Stimulated activated naive CD4-positive, alpha-beta T cell treated with Interleukin-2 at 50 U/mL for 16 hours (primary cell): Measurements from ENCODE around the gene MRPL39.

Experiments
- DNase-seq: peaks from one replicate; lab custom pipeline; 2025; lab: John Stamatoyannopoulos, UW

MRPL39 gene

DNA sequence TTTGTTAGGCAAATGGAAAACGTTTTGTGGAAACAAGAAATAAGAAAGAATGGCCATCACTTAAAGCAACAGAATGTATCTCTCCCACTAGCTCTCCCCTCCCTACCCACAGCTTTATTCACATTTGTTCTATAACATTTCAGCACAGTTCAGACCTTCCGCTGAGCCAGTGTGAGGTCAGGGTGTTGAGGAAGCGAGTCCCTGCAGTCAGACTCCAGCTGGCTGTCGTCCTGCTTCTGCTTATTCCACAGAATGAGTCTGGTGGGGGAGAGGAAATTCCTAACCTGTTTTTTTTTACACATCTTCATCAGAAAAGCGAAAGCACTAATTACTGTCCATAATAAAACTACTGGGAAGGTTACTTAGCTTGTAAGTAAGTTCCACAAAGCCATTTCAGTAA lies 39.0 kb downstream of the MRPL39 start:
- peak; percentile 29 for DNase-seq

DNA sequence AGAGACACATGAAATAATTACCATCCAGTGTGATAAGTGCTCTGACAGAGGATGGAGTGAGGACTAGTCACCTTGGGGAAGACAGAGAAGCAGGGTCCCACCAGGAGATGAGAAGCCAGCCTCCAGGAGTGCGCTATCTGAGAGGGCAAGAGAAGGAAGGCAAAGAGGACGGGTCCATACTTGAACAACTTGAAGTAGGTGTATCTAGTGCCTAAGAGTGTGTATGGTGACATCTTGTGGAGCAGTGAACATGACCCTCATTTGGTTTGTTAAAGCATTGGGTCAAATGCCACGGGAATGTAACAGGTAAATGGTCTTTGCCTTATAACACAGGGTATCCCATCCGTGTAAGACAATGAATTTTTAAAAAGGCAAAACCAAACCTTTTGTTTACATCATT lies 39.8 kb downstream of the MRPL39 start:
- no peak for DNase-seq

DNA sequence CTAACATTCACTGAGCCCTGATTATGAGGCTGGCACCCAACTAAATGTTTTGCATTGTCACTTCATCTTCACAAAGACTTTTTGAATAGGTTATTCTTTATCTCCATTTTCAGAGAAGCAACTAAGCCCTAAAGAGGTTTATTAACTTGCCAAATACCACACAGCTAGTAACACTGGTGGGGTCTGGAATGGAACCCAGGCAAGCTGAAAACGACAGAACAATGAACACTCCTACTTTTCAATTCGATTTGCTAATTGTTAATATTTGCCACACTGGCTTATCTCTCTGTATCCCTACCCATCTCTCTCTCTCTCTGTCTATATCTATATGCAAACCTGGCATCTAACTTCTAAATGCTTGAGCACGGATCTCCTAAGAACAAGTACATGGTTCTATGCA lies 40.6 kb downstream of the MRPL39 start:
- DNase-seq: no peak

DNA sequence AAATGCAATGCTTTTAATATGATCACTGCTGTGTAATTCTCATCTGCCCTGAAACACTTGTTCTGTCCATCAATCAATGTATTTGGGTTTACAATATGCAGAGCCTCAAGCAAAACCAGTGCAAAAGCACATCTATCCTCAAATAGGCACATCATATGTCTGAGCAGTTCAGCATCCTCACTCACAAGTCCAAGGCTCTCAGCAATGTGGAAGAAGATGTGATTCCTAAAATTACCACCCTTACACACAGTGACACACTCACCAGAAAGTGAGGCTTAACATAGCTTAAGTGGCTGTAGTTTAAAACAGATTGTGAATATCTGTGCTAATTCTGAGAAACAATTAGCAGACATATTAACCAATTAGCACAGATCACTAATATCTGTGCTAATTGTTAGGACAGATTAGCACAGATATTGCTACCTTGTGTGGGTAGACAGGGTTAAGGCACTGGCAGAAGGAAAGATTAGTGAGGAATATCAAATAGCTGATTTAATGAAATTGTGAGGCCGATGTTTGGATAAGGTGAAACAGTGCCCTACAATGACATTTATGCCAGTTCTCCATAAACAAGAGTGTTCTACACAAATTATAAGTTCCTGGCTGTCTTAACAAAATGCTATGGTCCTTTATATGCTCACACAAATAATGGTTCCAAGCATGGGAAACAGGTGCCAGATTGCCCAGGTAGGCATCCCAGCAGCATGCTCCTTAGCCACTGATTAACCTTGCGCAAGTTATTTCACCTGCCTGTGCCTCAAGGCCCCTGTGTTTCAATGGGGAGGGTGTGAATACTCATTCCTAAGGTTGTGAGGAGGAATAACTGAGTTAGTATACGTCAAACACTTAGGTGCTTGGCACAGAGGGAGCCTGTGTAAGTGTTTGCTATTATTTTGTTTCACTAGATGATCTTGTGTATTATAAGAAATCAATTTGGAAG lies 41.7 kb downstream of the MRPL39 start:
- DNase-seq: peak; percentile 32

DNA sequence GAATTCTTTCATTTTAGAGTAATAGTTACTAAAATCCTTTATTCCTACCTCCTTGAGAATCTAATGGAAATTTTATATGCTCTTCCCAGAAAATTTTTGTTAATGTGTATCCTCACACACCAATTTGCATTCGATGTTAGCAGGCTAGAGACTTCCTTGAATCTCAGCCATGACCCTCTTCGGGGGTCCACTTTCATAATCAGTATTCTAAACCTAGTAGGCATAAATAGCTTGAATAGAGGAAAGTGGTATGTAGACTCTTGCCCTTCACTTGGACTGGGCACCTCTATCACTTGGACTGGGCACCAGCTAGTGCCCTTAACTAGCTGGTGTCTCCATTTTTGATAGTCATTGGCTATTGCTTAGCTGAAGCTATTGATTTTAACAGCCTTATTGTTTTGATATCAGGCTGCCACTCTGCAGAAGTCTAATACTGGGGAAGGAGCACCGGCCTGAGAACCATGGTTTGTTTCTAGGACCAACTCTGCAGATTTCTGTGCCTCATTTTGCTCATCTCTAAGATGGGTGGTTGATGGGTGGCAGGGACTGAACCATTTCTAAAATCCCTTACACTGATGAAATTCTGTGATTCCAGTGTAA lies 42.8 kb downstream of the MRPL39 start:
- DNase-seq: no peak

DNA sequence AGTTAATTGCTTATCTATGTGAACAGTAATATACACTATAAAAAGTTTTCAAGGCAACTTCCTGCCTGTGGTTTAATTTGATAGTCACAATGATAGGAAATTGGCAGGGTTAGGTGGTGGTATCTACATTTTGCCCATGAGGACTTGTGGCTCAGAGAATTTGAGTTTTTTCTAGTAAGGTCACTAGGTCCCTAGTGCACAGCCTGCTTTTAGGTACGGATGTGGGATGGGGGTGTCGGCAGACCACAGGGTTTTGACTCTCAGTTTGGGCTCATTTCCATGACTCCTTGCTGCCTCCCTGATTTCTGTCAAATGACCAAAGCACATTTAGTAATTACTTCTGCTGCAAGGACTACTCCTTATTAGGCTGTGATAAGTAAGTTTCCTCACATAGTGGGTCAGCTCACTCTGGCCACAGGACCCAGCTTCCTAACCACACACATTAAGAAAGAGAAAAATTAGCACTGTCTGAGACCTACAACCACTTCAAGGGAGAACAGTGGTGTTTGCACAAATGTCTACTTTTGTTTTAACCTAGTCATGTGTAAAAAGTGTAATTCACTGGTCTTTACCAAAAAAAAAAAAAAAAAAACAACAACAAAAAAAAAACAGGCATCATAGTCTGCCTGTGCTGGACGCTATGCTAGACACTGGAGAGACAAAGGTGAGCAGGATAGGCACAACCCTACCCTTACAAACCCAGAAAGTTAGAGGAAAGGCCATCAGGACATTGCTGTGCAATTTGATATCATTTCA lies 43.7 kb downstream of the MRPL39 start:
- peak; percentile 53 for DNase-seq

DNA sequence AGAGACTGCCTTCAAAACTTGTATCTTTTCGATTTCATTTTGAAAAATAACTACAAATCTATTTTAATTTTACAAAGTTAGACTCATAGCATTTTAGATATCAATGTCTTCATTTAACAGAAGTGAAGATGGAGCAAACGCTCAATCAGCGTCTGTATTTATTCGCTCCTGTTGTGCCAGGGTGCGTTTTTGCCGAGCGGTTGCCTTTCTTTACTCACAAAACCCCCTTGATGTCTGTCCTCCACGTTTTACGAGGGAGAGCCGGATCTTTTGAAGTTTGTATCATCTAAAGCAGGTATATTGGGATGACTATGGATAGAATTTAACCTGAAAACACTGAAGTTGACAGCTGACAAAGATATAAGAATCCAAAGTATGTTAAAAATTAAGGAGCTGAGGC lies 44.6 kb downstream of the MRPL39 start:
- no peak for DNase-seq

DNA sequence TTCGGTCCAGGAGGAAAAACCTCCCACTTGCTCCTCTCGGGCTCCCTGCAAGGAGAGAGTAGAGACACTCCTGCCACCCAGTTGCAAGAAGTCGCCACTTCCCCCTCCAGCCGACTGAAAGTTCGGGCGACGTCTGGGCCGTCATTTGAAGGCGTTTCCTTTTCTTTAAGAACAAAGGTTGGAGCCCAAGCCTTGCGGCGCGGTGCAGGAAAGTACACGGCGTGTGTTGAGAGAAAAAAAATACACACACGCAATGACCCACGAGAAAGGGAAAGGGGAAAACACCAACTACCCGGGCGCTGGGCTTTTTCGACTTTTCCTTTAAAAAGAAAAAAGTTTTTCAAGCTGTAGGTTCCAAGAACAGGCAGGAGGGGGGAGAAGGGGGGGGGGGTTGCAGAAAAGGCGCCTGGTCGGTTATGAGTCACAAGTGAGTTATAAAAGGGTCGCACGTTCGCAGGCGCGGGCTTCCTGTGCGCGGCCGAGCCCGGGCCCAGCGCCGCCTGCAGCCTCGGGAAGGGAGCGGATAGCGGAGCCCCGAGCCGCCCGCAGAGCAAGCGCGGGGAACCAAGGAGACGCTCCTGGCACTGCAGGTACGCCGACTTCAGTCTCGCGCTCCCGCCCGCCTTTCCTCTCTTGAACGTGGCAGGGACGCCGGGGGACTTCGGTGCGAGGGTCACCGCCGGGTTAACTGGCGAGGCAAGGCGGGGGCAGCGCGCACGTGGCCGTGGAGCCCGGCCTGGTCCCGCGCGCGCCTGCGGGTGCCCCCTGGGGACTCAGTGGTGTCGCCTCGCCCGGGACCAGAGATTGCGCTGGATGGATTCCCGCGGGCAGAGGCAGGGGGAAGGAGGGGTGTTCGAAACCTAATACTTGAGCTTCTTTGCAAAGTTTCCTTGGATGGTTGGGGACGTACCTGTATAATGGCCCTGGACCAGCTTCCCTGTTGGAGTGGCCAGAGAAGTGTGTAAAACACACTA lies 45.3 kb downstream of the MRPL39 start:
- DNase-seq: peak; percentile 93

DNA sequence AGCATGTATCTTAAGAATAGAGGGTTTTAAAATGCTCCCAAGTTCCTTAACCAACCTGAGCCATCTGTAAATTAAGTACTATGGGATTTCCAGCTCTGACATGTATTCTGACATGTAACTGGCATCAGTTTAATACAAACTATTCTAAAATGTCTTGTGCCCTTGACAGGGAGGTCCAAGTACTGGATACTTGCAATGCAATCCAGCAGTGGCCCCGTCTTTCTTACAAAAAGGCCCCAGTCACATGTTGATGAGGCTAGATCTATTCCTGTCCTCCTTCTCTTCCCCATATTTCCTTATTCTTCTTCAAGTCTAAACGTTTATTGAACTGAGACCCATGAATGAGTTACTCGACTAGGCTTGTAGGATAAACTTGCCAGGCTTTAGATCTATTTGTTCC lies 46.4 kb downstream of the MRPL39 start:
- DNase-seq: no peak

DNA sequence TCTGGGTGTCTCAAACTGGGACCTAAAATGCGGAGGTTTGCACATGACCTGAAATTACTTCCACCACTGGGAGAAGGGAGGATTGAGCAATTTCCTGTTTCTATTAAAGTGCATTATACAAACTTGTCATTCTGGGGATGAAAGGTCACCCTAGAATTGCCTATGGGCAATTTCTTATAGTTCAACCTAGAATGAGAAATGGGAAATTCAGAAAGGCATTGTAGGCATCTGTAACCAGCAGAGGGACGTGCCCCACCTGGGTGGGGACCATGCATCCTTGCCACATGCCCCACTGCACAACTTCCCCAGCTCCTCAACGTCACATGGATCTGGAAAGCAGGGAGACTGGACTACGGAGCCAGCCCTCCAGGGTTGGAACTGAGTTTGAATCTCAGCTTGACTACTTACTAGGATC lies 47.0 kb downstream of the MRPL39 start:
- no peak for DNase-seq

DNA sequence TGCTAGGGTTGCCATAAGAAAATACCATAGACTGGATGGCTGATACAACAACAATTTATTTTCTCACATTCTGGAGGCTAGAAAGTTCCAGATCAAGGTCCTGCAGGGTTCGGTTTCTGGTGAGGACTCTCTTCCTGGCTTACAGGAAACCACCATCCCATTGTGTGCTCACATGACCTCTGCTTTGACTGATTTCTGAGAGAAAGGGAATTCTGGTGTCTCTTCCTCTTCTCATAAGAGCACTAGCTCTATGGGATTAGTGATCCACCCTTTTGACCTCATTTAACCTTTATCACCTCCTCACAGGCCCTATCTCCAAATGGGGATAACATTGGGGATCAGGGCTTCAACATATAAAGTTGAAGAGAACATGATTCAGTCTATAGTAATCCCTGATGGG lies 47.5 kb downstream of the MRPL39 start:
- no peak for DNase-seq

DNA sequence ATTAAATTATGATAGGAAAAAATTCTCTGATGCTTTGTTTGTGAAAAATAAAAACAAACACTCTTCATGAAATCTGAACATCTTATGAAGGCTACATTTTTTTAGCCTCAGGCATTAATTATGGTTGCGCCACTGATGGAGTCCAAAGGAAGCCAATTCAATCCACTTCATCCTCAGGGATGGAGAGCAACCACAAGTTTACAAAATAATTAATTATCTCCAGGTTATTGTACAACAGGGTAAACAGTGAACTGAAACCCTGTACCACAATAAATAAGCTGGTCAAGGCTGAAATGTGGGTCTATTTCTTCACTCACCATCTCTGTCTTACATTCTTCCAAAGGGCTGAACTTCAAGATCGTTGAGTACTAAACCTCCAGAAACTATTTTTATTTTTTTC lies 49.2 kb downstream of the MRPL39 start:
- DNase-seq: no peak

DNA sequence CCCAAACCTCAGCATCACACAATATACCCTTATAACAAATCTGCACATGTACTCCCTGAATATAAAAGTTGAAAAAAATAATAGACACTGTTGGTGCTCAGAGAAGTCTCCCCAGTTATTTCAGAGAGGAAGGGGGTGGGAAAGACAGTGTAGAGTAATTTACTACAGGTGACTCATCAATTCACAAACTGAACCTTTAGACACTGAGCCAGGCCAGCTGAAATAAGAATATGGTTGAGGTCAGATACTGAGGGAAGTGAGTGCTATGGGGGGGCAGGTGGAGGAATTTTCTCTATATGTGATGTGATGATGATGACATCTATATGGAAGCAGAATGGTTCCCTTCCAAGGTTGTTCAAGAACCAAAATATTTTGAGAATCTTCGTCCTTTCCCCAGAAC lies 50.1 kb downstream of the MRPL39 start:
- DNase-seq: no peak

DNA sequence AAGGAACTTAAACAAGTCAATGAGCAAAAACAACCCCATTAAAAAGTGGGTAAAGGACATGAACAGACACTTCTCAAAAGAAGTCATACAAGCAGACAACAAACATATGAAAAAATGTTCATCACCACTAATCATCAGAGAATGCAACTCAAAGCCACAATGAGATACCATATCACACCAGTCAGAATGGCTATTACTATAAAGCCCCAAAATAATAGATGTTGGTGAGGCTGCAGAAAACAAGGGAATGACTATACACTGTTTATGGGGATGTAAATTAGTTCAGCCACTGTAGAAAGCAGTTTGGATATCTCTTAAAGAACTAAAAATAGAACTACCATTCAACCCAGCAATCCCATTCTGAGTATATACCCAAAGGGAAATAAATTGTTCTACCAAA lies 51.2 kb downstream of the MRPL39 start:
- no peak for DNase-seq

DNA sequence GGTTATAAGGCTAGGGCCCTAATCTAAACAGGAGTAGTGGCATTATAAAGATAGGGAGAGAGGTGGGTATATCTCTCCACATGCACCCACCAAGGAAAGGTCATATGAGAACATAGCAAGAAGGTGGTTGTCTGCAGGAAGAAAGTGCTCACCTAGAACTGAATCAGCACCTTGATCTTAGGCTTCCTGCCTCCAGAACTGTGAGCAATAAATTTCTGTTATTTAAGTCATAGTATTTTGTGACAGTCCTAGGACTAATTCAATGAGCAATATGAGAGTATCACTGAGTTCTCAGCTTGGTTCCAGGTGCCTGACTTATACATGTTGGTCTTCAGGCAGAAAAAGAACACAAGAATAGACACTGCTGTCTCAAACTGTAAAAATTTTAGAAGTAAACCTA lies 51.8 kb downstream of the MRPL39 start:
- no peak for DNase-seq

DNA sequence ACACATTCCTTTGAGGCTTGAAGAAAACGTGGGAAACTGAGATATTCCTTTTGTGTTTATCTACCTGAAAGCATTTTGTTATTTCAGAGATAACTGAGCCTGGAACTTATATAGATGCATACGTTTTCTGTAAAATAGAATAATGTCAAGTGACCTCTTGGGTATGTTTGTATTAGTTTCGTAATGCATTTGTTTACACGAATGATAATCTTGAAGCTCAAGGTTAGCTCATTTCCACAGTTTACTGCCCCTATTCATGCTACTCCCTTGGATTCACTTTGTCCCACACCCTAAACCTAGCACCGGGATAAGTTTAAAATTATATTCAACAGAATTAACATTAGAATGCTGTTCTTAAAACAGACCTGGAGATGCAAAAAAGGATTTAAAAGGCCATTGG lies 54.4 kb downstream of the MRPL39 start:
- no peak for DNase-seq

DNA sequence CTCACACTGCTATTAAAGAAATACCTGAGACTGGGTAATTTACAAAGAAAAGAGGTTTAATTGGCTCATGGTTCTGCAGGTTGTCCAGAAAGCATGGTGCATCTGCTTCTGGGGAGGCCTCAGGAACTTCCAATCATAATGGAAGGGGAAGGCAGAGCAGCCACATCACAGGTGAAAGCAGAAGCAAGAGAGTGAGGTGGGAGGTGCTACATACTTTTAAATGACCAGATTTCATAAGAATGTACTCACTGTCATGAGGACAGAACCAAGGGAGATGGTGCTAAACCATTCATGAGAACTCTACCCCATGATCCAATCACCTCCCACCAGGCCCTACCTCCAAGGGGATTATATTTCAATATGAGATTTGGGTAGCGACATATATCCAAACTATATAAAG lies 55.7 kb downstream of the MRPL39 start:
- DNase-seq: no peak

DNA sequence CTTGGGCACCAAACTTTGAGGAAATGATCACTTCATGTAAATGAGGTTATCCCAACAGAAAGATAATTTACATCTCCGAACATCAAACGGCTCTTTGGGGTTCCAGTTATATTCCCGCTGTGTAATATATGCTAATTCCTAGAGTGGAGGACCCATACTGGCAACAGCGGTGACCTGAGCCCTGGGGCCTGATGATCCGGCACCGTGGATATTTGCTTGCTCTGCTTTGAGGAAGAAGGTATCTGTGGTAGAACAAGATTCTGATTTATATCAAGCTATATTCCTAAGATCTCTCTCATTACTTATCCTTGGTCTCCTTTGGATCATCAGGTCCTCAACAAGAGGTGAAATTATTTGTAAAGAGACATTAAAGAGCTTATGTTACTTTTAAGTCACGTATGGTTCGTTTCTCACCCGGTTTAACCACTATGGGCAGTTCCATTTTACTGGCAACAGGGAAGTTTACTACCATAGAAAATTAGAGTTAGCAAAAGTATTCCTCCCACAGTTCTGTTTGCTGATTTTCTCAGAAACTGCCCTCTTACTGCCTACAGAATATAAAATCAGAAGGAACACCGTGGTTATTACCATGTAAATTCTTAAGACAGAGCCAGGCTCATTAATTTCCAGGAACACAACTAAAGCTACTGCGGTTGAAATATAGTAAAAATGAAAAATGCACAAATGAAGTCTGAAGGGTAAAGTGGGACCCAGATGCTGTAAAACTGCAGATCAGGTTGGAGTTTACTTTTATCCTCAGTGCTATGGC lies 56.7 kb downstream of the MRPL39 start:
- no peak for DNase-seq

DNA sequence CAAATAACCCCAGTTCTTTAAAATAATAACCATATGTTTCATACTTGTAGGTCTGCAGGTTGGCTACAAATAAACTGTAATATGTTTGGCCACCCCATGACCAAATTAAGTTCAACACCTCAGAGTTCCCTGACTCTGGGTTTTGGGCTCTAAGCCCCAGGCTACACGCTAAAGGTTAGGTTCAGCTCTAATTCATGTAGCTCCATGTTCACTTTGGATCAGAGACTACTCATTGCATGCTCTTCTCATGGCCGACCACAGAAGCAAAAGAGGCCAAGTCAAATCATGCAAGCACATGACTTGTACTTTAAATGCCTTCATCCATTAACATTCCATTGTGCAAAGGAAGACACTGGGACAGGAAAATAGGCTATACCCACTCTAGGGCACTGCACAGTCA lies 66.2 kb downstream of the MRPL39 start:
- DNase-seq: no peak

DNA sequence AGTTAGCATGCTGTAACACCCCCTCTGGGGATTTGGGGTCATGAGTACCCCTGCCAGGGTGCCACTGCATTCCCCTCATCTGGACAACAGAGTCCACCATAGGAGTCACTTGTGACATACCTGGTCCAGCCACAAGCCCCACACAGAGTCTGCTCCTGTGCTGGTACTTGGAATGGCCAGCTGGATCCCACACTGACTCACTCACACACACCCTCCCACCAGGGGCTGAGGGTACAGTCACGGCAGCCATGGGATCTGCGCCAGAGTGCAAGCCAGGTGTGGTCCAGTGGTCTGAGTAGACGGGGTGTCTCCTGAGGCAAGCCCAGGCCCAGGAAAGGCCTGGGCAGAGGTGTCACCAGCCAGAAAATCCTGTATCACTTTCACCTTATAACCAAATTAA lies 67.7 kb downstream of the MRPL39 start:
- DNase-seq: no peak

DNA sequence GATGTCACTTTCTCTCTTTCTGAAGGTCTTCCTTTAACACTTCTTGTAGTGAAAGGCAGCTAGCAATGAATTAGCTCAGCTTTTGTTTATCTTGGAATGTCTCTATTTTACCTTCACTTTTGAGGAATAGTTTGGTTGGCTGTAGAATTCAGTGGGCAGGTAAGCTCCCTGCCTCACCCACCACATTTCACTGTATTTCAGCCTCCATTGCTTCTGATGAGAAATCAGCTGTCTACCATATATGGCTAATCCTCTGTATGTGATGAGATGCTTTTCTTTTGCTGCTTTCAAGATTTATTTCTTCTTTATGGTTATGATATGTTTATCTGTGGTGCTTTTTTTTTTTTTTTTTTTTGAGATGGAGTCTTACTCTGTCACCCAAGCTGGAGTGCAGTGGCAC lies 70.1 kb downstream of the MRPL39 start:
- no peak for DNase-seq
